LNCAP (cell line): ENCODE results near the gene DPH7.

Source experiments
- TF ChIP-seq, protein P1 (sequence below): fragments of 450-650 bp; IDR thresholded peaks from 2 replicates; pipeline ENCODE4 v1.5.1; 2017; ENCODE audit warnings: mild to moderate bottlenecking

The DPH7 gene

DNA sequence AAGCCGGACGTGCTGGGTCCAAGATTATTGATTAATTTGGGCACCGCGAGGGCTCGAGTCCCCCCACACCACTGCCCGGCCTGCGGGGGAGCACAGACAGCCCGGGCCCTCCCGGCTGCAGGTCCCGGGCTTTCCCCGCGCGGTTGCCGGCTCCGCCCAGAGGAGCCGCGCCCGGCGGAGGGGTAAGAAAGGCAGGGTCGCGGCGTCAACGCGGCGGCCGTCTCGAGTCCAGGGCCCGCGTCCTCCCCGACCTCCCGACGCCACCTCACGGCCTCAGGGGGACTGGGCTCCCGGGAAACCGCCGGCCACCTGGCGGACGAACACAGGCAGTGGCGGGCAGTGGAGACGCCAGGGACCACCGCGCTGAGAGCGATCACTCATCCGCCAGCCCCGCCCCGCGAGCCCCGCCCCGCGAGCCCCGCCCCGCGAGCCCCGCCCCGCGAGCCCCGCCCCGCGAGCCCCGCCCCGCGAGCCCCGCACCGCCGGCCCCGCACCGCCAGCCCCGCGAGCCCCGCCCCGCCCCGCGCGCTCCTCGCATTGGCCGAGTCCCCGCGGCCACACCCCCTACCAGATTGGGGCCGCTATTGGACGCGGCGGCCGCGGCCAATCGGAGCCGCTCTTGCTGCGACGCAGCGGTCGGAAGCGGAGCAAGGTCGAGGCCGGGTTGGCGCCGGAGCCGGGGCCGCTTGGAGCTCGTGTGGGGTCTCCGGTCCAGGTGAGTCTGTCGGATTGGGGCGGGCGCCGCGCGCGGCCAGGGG is 27.3 kb downstream of the DPH7 start, which contains the start of gene MRPL41:
Gene MRPL41 (plus strand): TSS at position 616 of the 758 bp plus-strand sequence. CDS start 203 bp downstream, outside the sequence.
- TF ChIP-seq, protein P1, sequence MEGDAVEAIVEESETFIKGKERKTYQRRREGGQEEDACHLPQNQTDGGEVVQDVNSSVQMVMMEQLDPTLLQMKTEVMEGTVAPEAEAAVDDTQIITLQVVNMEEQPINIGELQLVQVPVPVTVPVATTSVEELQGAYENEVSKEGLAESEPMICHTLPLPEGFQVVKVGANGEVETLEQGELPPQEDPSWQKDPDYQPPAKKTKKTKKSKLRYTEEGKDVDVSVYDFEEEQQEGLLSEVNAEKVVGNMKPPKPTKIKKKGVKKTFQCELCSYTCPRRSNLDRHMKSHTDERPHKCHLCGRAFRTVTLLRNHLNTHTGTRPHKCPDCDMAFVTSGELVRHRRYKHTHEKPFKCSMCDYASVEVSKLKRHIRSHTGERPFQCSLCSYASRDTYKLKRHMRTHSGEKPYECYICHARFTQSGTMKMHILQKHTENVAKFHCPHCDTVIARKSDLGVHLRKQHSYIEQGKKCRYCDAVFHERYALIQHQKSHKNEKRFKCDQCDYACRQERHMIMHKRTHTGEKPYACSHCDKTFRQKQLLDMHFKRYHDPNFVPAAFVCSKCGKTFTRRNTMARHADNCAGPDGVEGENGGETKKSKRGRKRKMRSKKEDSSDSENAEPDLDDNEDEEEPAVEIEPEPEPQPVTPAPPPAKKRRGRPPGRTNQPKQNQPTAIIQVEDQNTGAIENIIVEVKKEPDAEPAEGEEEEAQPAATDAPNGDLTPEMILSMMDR, result peak; percentile 29

DNA sequence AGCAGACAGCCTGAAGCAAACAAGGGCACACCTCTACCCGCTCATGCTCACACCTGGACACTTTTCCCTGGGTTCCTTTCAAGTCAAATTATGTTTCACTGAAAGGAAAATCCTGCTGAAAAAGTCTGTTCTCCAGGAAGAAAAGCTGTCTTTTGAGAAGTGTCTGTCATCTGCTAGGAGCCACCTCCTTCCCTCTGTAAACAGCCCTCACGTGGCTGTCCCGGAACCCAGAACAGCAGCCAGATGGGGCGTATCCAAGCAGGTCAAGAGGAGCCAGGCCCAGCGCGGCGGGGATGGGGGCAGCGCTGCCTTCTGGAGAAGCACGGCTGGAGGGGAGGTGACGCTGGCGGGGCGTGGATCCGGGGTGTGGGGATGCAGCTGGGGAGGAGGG is 28.5 kb downstream of the DPH7 start, which contains the start of gene PNPLA7:
Gene PNPLA7 (minus strand): TSS at position 172 of the 391 bp plus-strand sequence. CDS start 205 bp downstream, outside the sequence.
- TF ChIP-seq, protein P1, result no peak

DNA sequence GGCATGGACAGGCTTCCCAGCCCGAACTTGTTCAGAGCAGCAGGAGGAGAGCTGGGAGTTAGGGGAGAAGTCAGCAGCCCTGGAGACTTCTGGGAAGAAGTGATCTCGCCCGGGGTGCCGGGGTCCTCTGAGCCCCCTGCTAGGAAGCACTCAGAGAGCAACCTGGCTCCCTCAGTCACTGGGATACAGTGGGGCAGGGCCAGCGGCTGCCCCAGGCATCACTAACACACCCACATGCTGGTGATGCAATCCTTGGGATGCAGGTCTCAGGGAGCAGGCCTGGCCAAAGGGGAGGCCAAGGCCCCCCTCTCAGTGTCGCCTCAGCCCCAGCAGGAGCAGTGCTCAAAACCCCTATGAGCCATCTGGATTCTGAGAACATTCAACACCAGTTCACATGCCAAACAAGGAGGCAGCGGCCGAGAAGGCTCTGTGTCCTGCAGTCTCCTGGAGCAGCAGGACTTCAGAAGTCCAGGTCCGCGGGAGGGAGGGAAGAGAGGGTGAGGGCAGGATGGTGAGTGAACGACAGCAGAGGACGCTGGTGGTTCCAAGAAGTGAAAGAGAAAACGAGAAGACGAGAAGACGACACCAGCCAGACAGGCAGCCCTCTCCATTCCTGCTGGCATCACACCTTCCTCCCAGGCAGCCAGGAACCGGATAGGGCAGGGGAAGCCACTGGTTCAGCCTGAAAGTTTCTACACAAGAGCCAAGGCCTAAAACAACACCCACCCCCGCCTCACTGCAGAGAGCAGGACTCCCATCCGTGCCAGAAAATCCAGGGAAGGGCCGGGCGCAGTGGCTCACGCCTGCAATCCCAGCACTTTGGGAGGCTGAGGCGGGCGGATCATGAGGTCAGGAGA is 30.8 kb downstream of the DPH7 start:
- TF ChIP-seq, protein P1, result no peak

DNA sequence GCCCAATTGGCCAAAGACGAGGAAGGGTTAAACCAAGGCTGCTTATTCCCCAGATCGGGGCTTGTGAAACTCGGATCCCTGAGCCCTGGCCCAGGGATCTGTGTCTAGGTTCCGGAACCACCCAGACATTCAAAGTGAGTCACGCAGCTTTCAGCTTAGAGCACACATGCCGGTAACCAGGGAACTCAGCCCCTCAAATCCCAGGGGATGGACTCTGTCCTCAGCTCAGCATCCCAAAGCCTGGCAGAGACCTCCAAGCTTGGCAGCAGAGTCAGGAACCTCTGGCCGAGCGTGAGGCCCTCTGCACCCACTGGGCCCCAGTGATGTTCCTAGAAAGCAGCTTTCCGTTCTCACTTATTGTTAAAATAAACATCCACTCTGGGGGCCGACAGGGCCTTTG is 33.6 kb downstream of the DPH7 start:
- TF ChIP-seq, protein P1, result no peak

DNA sequence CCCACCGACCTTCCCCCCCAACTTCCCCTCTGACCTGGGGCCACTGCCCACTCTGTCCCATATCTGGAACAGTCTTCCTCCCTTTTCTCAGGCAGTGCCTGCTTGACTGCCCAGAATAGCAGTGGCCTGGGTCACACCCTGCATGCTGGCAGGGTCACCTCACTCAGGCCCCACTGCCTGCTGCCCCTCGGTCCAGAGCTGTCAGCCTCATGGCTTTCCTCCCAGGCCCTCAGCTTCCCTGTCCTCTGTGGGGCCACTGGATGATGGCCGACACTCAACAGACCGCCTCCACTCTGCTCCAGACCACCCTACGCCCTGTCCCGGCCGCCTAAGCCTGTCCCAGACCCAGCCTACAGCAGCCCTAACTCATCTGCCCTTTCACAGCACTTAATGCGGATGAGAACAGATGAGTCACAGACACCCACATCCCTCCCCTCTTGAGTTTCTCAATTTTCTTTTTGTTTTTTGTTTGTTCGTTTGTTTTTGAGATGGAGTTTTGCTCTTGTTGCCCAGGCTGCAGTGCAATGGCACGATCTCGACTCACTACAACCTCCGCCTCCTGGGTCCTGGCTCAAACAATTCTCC is 34.5 kb downstream of the DPH7 start:
- TF ChIP-seq, protein P1, result no peak

DNA sequence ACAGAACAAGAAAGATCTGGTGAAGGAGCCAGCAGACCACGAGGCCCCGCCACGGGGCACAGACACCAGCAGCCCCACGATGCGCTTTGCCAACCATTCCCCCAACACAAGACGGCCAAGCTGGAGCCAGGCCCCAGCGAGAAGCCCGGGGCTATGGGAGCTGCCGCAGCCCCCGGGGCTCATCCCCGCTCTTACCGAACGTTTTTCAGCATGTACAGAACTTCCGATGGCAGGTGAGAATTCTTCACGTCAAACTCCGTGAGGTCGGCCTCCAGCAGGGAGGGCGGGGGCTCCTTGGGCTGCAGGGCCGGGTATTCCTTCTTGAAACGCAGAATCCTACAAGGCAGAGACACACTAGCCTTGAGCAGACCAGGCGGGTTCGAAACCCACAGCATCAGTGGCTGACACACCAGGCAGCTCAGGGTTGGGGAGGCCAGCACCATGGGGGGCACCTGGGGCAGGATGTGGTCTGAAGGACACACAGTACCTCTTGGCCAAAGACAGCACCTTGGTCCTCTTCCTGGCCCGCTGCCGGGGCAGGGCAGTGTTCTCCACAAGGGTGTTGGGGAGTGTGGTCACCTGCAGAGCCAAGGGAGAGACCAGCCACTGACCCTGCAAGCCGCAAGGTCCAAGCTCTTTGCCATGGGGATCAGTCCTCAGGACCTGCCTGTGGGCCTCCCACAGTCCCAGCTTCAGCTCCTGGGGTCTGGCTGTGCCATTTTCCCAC is 35.3 kb downstream of the DPH7 start:
- TF ChIP-seq, protein P1, result no peak

DNA sequence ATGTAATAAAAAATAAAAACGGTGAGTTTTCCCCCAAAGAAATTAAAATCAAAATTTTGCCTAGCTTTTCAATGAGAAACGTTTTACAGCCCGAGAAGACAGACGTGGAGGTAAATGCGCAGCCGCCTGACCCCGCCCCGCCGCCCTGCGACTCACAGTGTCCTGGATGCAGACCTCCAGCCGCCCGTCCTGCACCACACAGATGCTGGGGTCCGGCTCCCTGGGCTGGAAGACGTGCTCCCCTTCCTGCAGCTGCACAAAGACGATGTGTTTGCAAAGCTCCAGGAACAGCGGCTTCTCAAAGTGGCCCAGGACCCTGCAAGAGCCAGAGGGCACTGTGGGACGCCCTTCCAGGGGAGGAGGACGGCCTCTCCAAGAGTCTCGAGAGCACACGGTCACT is 36.2 kb downstream of the DPH7 start:
- TF ChIP-seq, protein P1, result no peak
